ENCODE data around the gene GARS1.

GRCh38 chr7:30681815-30682211 lies 87.1 kb downstream of the GARS1 start:
- TF ChIP-seq EZH2 (IDR thresholded peaks at IDR 0.05; ENCODE audit: borderline replicate concordance, insufficient read depth, low read length, poor library complexity, severe bottlenecking) (no peak), CTCF (IDR thresholded peaks at IDR 0.05; ENCODE audit: poor library complexity, severe bottlenecking) (no peak), POLR2AphosphoS5 (IDR thresholded peaks at IDR 0.05) (no peak), EP300 (conservative IDR thresholded peaks at IDR 0.05; ENCODE audit: poor library complexity, severe bottlenecking) (no peak), SMC3 (conservative IDR thresholded peaks at IDR 0.05; ENCODE audit: poor library complexity) (no peak)
